Glutamatergic neuron (in vitro differentiated cells): ENCODE results near the gene ANKRD12. TPM values are rescaled to one million over a fixed set of nuclear protein-coding genes. Genes with fewer than 3 reads are reported as not detected.
"Not testable (repeated sequence)": the region's sequence is repeated elsewhere in the genome, so short reads cannot be mapped to it uniquely, and the experiment has no call there.

Source experiments
- DNase-seq: peaks from one replicate; pipeline ENCODE4 v3.0.0; 2022
- H3K27ac Mint-ChIP-seq: one replicate; pipeline ENCODE4 v1.8.0; 2020; ENCODE audit warnings: mild to moderate bottlenecking, mixed read lengths, inconsistent platforms; ENCODE audit not compliant: unreplicated experiment
- H3K27me3 Mint-ChIP-seq: one replicate; pipeline ENCODE4 v1.8.0; 2020; ENCODE audit warnings: mild to moderate bottlenecking, moderate library complexity, mixed read lengths, inconsistent platforms; ENCODE audit not compliant: unreplicated experiment
- H3K36me3 Mint-ChIP-seq: one replicate; pipeline ENCODE4 v1.8.0; 2020; ENCODE audit warnings: mild to moderate bottlenecking, mixed read lengths, inconsistent platforms; ENCODE audit not compliant: unreplicated experiment
- H3K4me1 Mint-ChIP-seq: one replicate; pipeline ENCODE4 v1.8.0; 2020; ENCODE audit warnings: mild to moderate bottlenecking, low read depth, mixed read lengths, inconsistent platforms; ENCODE audit not compliant: unreplicated experiment
- H3K4me3 Mint-ChIP-seq: one replicate; pipeline ENCODE4 v1.8.0; 2020; ENCODE audit warnings: mild to moderate bottlenecking, mixed read lengths, inconsistent platforms; ENCODE audit not compliant: unreplicated experiment
- H3K9me3 Mint-ChIP-seq: one replicate; pipeline ENCODE4 v1.8.0; 2020; ENCODE audit warnings: mild to moderate bottlenecking, moderate library complexity, mixed read lengths, inconsistent platforms; ENCODE audit not compliant: unreplicated experiment
- CTCF ChIP-seq: fragments of 200-600 bp; sonication (generic); IDR thresholded peaks from one replicate; pipeline ENCODE4 v1.5.0; 2021; ENCODE audit not compliant: partially characterized antibody, unreplicated experiment
- total RNA-seq: library from RNA; stranded (reverse); fragmentation: NEBNext Ultra II Directional; extraction: Animal tissue kit (Norgen Biotek cat#: 25700); gene quantifications from one replicate; pipeline ENCODE4 v1.2.1, GENCODE V29; 2021; ENCODE audit not compliant: unreplicated experiment

Gene ANKRD12
- total RNA-seq, 1 donor from 2014 or later = 41.6 TPM

- H3K27ac Mint-ChIP-seq = not testable (repeated sequence)
- peaks cover 15% of the 10 kb centered on the region for H3K36me3 Mint-ChIP-seq
These were observed 32.9 kb downstream of the ANKRD12 start for GRCh38 chr18:9169515-9169914.

GRCh38 chr18:9171919-9172318 lies 35.3 kb downstream of the ANKRD12 start:
- H3K36me3 Mint-ChIP-seq = peaks cover 12% of the 10 kb centered on the region
- H3K9me3 Mint-ChIP-seq, H3K27me3 Mint-ChIP-seq, H3K27ac Mint-ChIP-seq, H3K4me3 Mint-ChIP-seq, H3K4me1 Mint-ChIP-seq, DNase-seq: not testable (repeated sequence)

More at GRCh38 chr18:9169515-9169914, 32.9 kb downstream of the ANKRD12 start:
- not testable (repeated sequence) for H3K27me3 Mint-ChIP-seq, H3K4me3 Mint-ChIP-seq, H3K9me3 Mint-ChIP-seq, H3K4me1 Mint-ChIP-seq, DNase-seq

- Mint-ChIP-seq H3K36me3 (peaks cover 12% of the 10 kb centered on the region), H3K9me3 (peaks cover 4% of the 10 kb centered on the region), H3K4me3 (no peak overlapping the region), H3K27ac (no peak overlapping the region), H3K27me3 (no peaks in the 10 kb centered on the region), H3K4me1 (no peaks in the 10 kb centered on the region)
- DNase-seq = no peak
- no peak for TF ChIP-seq CTCF
These were observed 36.0 kb downstream of the ANKRD12 start for GRCh38 chr18:9172506-9173127.

- DNase-seq = no peak
- no peak overlapping the region for H3K4me3 Mint-ChIP-seq
- no peak overlapping the region for H3K27ac Mint-ChIP-seq
- H3K4me1 Mint-ChIP-seq = no peaks in the 10 kb centered on the region
- H3K36me3 Mint-ChIP-seq = peaks cover 12% of the 10 kb centered on the region
- H3K27me3 Mint-ChIP-seq = no peaks in the 10 kb centered on the region
- H3K9me3 Mint-ChIP-seq = peaks cover 4% of the 10 kb centered on the region
- no peak for TF ChIP-seq CTCF
These were observed 37.2 kb downstream of the ANKRD12 start for GRCh38 chr18:9173770-9174233.

- Mint-ChIP-seq H3K4me3 (no peak overlapping the region), H3K27me3 (no peaks in the 10 kb centered on the region), H3K4me1 (no peaks in the 10 kb centered on the region), H3K36me3 (peaks cover 12% of the 10 kb centered on the region), H3K27ac (no peak overlapping the region), H3K9me3 (peaks cover 4% of the 10 kb centered on the region)
- DNase-seq = no peak
- no peak for TF ChIP-seq CTCF
These were observed 37.7 kb downstream of the ANKRD12 start for GRCh38 chr18:9174302-9174701.

GRCh38 chr18:9175115-9175514 lies 38.5 kb downstream of the ANKRD12 start:
- H3K27ac Mint-ChIP-seq = no peak overlapping the region
- H3K4me1 Mint-ChIP-seq = no peaks in the 10 kb centered on the region

More at GRCh38 chr18:9175115-9175514, 38.5 kb downstream of the ANKRD12 start:
- no peak for DNase-seq
- no peak for TF ChIP-seq CTCF
- Mint-ChIP-seq H3K27me3 (no peaks in the 10 kb centered on the region), H3K4me3 (no peak overlapping the region), H3K9me3 (peaks cover 4% of the 10 kb centered on the region), H3K36me3 (peaks cover 10% of the 10 kb centered on the region)
